ENCODE data around the gene ZFAND5. TPM values are rescaled to one million over a fixed set of nuclear protein-coding genes. Genes with fewer than 3 reads are reported as not detected.

The ZFAND5 gene, protein sequence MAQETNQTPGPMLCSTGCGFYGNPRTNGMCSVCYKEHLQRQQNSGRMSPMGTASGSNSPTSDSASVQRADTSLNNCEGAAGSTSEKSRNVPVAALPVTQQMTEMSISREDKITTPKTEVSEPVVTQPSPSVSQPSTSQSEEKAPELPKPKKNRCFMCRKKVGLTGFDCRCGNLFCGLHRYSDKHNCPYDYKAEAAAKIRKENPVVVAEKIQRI
- 100 to 1,000 TPM in 1 of 2 donors, 10 to 100 TPM in 1; 71.4 to 119 TPM for total RNA-seq
- 10 to 100 TPM; 45.6 to 52.3 TPM for polyA plus RNA-seq

DNA sequence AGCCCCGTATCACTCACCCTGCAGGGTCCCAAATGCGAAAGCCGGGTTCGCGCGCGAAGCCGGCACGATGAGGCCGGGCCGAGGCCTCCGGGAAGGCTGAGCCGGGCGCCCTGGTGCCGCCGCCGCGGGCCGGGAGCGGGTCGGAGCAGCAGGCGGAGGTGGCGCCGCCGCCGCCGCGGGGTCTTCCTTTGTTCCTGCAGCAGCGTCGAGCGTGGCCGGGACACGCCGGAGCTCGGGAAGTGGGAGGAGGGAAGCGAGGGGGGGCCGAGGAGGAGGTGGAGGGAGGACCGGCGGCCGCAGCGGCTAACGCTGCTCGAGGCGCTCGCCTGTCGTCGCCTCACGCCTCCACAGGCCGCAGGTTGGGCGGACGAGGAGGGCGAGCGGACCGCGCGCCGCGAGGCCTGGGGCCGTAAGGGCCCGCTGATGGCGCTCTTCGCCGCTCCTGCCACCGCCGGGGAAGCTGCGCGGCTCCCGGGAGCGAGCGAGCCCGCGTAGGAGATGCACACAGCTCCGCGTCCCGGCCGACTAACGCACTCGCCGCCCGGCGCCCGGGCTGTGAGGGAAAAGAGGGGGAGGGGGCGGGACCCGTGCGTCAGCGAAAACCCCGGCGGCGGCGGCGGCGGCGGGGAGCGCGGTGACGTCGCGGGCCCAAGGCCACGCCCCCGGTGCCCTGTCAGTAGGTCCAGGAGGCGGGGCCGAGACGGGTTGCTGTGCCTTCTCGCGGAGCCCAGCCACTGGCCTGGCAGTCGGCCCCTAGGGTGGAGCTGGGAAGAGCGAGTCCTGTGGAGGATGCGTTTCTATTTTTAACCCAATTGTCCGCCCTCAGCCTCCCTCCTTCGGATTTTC lies at the start of gene ZFAND5:
Gene ZFAND5 (minus strand): TSS at position 530 of the 846 bp plus-strand sequence. CDS start 4,430 bp downstream, outside the sequence.
- under 1% methylated on average over 110 of the region's 110 CpGs for WGBS
- peak within 1 kb of the TSS; percentile 97 to 98 for H3K9ac ChIP-seq (ENCODE audit: low read depth in 1 of 2, low read length in 2 of 2)
- H3K9me3 ChIP-seq (ENCODE audit: control insufficient read depth in 4 of 4, low read length in 3 of 4), result no peaks in the 10 kb centered on the region
- H3K4me1 ChIP-seq (ENCODE audit: control insufficient read depth in 4 of 4, insufficient read depth in 4 of 4, low read length in 3 of 4), result peaks cover 2 to 24% (median 11%) of the 10 kb centered on the region in 4 donors
- DNase-seq (ENCODE audit: low spot score), result peak; percentile 98
- H3K27me3 ChIP-seq (ENCODE audit: control insufficient read depth in 4 of 4, insufficient read depth in 4 of 4, low read length in 3 of 4), result no peaks in the 10 kb centered on the region
- H3K36me3 ChIP-seq (ENCODE audit: control insufficient read depth in 4 of 4, insufficient read depth in 3 of 4, low read depth in 1 of 4, low read length in 3 of 4), result peaks cover 0 to 11% (median 2%) of the 10 kb centered on the region in 4 donors
- peak; percentile 33 for TF ChIP-seq FOXA1 (IDR thresholded peaks at IDR 0.05)
- TF ChIP-seq RAD21 (IDR thresholded peaks at IDR 0.05), result no peak
- TF ChIP-seq NR2F2 (IDR thresholded peaks at IDR 0.05), result no peak
- TF ChIP-seq, protein P1, sequence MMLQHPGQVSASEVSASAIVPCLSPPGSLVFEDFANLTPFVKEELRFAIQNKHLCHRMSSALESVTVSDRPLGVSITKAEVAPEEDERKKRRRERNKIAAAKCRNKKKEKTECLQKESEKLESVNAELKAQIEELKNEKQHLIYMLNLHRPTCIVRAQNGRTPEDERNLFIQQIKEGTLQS (IDR thresholded peaks at IDR 0.05), result no peak
- TF ChIP-seq, protein P2, sequence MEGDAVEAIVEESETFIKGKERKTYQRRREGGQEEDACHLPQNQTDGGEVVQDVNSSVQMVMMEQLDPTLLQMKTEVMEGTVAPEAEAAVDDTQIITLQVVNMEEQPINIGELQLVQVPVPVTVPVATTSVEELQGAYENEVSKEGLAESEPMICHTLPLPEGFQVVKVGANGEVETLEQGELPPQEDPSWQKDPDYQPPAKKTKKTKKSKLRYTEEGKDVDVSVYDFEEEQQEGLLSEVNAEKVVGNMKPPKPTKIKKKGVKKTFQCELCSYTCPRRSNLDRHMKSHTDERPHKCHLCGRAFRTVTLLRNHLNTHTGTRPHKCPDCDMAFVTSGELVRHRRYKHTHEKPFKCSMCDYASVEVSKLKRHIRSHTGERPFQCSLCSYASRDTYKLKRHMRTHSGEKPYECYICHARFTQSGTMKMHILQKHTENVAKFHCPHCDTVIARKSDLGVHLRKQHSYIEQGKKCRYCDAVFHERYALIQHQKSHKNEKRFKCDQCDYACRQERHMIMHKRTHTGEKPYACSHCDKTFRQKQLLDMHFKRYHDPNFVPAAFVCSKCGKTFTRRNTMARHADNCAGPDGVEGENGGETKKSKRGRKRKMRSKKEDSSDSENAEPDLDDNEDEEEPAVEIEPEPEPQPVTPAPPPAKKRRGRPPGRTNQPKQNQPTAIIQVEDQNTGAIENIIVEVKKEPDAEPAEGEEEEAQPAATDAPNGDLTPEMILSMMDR (IDR thresholded peaks at IDR 0.05; ENCODE audit: low read depth, low read length, missing input control), result no peak
- TF ChIP-seq HNF4G (IDR thresholded peaks at IDR 0.05), result no peak
- TF ChIP-seq FOXA2 (IDR thresholded peaks at IDR 0.05), result no peak
- TF ChIP-seq, protein P3, sequence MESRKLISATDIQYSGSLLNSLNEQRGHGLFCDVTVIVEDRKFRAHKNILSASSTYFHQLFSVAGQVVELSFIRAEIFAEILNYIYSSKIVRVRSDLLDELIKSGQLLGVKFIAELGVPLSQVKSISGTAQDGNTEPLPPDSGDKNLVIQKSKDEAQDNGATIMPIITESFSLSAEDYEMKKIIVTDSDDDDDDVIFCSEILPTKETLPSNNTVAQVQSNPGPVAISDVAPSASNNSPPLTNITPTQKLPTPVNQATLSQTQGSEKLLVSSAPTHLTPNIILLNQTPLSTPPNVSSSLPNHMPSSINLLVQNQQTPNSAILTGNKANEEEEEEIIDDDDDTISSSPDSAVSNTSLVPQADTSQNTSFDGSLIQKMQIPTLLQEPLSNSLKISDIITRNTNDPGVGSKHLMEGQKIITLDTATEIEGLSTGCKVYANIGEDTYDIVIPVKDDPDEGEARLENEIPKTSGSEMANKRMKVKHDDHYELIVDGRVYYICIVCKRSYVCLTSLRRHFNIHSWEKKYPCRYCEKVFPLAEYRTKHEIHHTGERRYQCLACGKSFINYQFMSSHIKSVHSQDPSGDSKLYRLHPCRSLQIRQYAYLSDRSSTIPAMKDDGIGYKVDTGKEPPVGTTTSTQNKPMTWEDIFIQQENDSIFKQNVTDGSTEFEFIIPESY (IDR thresholded peaks at IDR 0.05), result no peak
- no peak for TF ChIP-seq YY1 (IDR thresholded peaks at IDR 0.05)
- no peak for TF ChIP-seq JUND (IDR thresholded peaks at IDR 0.05)
- TF ChIP-seq EGR1 (IDR thresholded peaks at IDR 0.05; ENCODE audit: low read depth in 2 of 2), result peak in 1 of 2 donors; percentile 4
- TF ChIP-seq TAF1 (conservative IDR thresholded peaks at IDR 0.05), result peak; percentile 97
- TF ChIP-seq RXRA (IDR thresholded peaks at IDR 0.05), result no peak
- no peak for TF ChIP-seq GABPA (IDR thresholded peaks at IDR 0.05 in 1 of 2, conservative IDR thresholded peaks at IDR 0.05 in 1 of 2)
- TF ChIP-seq, protein P4, sequence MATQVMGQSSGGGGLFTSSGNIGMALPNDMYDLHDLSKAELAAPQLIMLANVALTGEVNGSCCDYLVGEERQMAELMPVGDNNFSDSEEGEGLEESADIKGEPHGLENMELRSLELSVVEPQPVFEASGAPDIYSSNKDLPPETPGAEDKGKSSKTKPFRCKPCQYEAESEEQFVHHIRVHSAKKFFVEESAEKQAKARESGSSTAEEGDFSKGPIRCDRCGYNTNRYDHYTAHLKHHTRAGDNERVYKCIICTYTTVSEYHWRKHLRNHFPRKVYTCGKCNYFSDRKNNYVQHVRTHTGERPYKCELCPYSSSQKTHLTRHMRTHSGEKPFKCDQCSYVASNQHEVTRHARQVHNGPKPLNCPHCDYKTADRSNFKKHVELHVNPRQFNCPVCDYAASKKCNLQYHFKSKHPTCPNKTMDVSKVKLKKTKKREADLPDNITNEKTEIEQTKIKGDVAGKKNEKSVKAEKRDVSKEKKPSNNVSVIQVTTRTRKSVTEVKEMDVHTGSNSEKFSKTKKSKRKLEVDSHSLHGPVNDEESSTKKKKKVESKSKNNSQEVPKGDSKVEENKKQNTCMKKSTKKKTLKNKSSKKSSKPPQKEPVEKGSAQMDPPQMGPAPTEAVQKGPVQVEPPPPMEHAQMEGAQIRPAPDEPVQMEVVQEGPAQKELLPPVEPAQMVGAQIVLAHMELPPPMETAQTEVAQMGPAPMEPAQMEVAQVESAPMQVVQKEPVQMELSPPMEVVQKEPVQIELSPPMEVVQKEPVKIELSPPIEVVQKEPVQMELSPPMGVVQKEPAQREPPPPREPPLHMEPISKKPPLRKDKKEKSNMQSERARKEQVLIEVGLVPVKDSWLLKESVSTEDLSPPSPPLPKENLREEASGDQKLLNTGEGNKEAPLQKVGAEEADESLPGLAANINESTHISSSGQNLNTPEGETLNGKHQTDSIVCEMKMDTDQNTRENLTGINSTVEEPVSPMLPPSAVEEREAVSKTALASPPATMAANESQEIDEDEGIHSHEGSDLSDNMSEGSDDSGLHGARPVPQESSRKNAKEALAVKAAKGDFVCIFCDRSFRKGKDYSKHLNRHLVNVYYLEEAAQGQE (IDR thresholded peaks at IDR 0.05), result peak; percentile 94
- TF ChIP-seq HNF4A (conservative IDR thresholded peaks at IDR 0.05), result no peak
- TF ChIP-seq, protein P5, sequence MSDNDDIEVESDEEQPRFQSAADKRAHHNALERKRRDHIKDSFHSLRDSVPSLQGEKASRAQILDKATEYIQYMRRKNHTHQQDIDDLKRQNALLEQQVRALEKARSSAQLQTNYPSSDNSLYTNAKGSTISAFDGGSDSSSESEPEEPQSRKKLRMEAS (IDR thresholded peaks at IDR 0.05), result no peak
- no peak for TF ChIP-seq SP1 (IDR thresholded peaks at IDR 0.05)
- peak within 1 kb of the TSS; percentile 98 to 99 for H3K27ac ChIP-seq (ENCODE audit: low read depth in 1 of 2, low read length in 2 of 2)
- peak within 1 kb of the TSS; percentile 87 to 99 (median 90) for H3K4me3 ChIP-seq (ENCODE audit: low read depth in 1 of 3, low read length in 3 of 3)

Measured in liver (tissue), 9 donors.